Measurements from ENCODE around the gene PRMT1. TPM values are rescaled to one million over a fixed set of nuclear protein-coding genes. Genes with fewer than 3 reads are reported as not detected.

PRMT1 gene
- total and polyA plus RNA-seq, 4 donors, result 35.1 to 67.2 (median 53.8) TPM

GRCh38 chr19:49654581-49654980, 22.5 kb upstream of the PRMT1 start:
- no peak for DNase-seq (ENCODE audit: low spot score)
- 89% methylated on average over 10 of the region's 10 CpGs for WGBS
- Histone ChIP-seq H3K27ac (ENCODE audit: low read depth in 1 of 2, low read length in 2 of 2) (no peak overlapping the region), H3K9ac (ENCODE audit: low read depth in 1 of 2, low read length in 2 of 2) (no peak overlapping the region), H3K4me1 (ENCODE audit: control insufficient read depth in 4 of 4, insufficient read depth in 4 of 4, low read length in 3 of 4) (no peaks in the 10 kb centered on the region), H3K36me3 (ENCODE audit: control insufficient read depth in 4 of 4, insufficient read depth in 3 of 4, low read depth in 1 of 4, low read length in 3 of 4) (peaks cover 31 to 82% (median 49%) of the 10 kb centered on the region in 4 donors), H3K9me3 (ENCODE audit: control insufficient read depth in 4 of 4, low read length in 3 of 4) (no peaks in the 10 kb centered on the region), H3K27me3 (ENCODE audit: control insufficient read depth in 4 of 4, insufficient read depth in 4 of 4, low read length in 3 of 4) (no peaks in the 10 kb centered on the region), H3K4me3 (ENCODE audit: low read depth in 1 of 3, low read length in 3 of 3) (no peak overlapping the region)
- no peak for TF ChIP-seq ZBTB33 (IDR thresholded peaks at IDR 0.05)

GRCh38 chr19:49655570-49656455, 21.3 kb upstream of the PRMT1 start:
- DNase-seq (ENCODE audit: low spot score), result no peak
- WGBS, result 92% methylated on average over 23 of the region's 23 CpGs
- Histone ChIP-seq H3K4me1 (ENCODE audit: control insufficient read depth in 4 of 4, insufficient read depth in 4 of 4, low read length in 3 of 4) (no peaks in the 10 kb centered on the region), H3K27me3 (ENCODE audit: control insufficient read depth in 4 of 4, insufficient read depth in 4 of 4, low read length in 3 of 4) (no peaks in the 10 kb centered on the region), H3K9me3 (ENCODE audit: control insufficient read depth in 4 of 4, low read length in 3 of 4) (no peaks in the 10 kb centered on the region), H3K4me3 (ENCODE audit: low read depth in 1 of 3, low read length in 3 of 3) (no peak overlapping the region), H3K36me3 (ENCODE audit: control insufficient read depth in 4 of 4, insufficient read depth in 3 of 4, low read depth in 1 of 4, low read length in 3 of 4) (peaks cover 28 to 76% (median 40%) of the 10 kb centered on the region in 4 donors), H3K27ac (ENCODE audit: low read depth in 1 of 2, low read length in 2 of 2) (no peak overlapping the region), H3K9ac (ENCODE audit: low read depth in 1 of 2, low read length in 2 of 2) (no peak overlapping the region)
- TF ChIP-seq ZBTB33 (IDR thresholded peaks at IDR 0.05), result no peak
- TF ChIP-seq YY1 (IDR thresholded peaks at IDR 0.05), result no peak
- TF ChIP-seq FOXA1 (IDR thresholded peaks at IDR 0.05), result no peak
- TF ChIP-seq JUND (IDR thresholded peaks at IDR 0.05), result no peak
- TF ChIP-seq GABPA (IDR thresholded peaks at IDR 0.05 in 1 of 2, conservative IDR thresholded peaks at IDR 0.05 in 1 of 2), result no peak
- TF ChIP-seq REST (IDR thresholded peaks at IDR 0.05), result no peak
- no peak for TF ChIP-seq RAD21 (IDR thresholded peaks at IDR 0.05)
- TF ChIP-seq RXRA (IDR thresholded peaks at IDR 0.05), result no peak
- no peak for TF ChIP-seq MAX (IDR thresholded peaks at IDR 0.05)
- TF ChIP-seq EGR1 (IDR thresholded peaks at IDR 0.05; ENCODE audit: low read depth in 2 of 2), result no peak
- no peak for TF ChIP-seq CTCF (IDR thresholded peaks at IDR 0.05; ENCODE audit: low read depth, low read length, missing input control)
- TF ChIP-seq HNF4A (conservative IDR thresholded peaks at IDR 0.05), result no peak
- TF ChIP-seq NR2F2 (IDR thresholded peaks at IDR 0.05), result no peak

All from liver (tissue), 9 donors.